HG03558 (cell line): ENCODE measurements around the gene UPF2.
"Not testable (repeated sequence)": the region's sequence is repeated elsewhere in the genome, so short reads cannot be mapped to it uniquely, and the experiment has no call there.

Experiments
- ATAC-seq: cut with Tn5 transposase; IDR thresholded peaks from one replicate; pipeline ENCODE4 v1.9.1; 2021; ENCODE audit warnings: moderate number of reproducible peaks; ENCODE audit not compliant: unreplicated experiment; ENCODE audit errors: extremely low read depth

Gene UPF2

GRCh38 chr10:12041766-12042408 lies 722 bp downstream of the UPF2 start:
- ATAC-seq: no peak

- no peak for ATAC-seq
Observed at GRCh38 chr10:12036073-12036655, 6.4 kb downstream of the UPF2 start.

- no peak for ATAC-seq
Observed at GRCh38 chr10:12031404-12031803, 11.2 kb downstream of the UPF2 start.

- peak; percentile 79 for ATAC-seq
Observed at GRCh38 chr10:12027539-12027938, 15.1 kb downstream of the UPF2 start.

GRCh38 chr10:12025591-12025990 lies 17.0 kb downstream of the UPF2 start:
- no peak for ATAC-seq

GRCh38 chr10:12022580-12023257 lies 19.9 kb downstream of the UPF2 start:
- ATAC-seq: no peak

GRCh38 chr10:12020574-12020973 lies 22.0 kb downstream of the UPF2 start:
- no peak for ATAC-seq

GRCh38 chr10:12019283-12019971 lies 23.2 kb downstream of the UPF2 start:
- ATAC-seq: no peak

- no peak for ATAC-seq
Observed at GRCh38 chr10:12018438-12019282, 23.9 kb downstream of the UPF2 start.

- no peak for ATAC-seq
Observed at GRCh38 chr10:12013926-12014325, 28.7 kb downstream of the UPF2 start.

- not testable (repeated sequence) for ATAC-seq
Observed at GRCh38 chr10:12013391-12013790, 29.2 kb downstream of the UPF2 start.

GRCh38 chr10:12010353-12010752 lies 32.3 kb downstream of the UPF2 start:
- no peak for ATAC-seq

- not testable (repeated sequence) for ATAC-seq
Observed at GRCh38 chr10:12008842-12009241, 33.8 kb downstream of the UPF2 start.

- no peak for ATAC-seq
Observed at GRCh38 chr10:12006671-12007070, 35.9 kb downstream of the UPF2 start.

- ATAC-seq: no peak
Observed at GRCh38 chr10:11993834-11994468, 48.7 kb downstream of the UPF2 start.

GRCh38 chr10:11988924-11989323 lies 53.7 kb downstream of the UPF2 start:
- no peak for ATAC-seq

- no peak for ATAC-seq
Observed at GRCh38 chr10:11986593-11987216, 55.9 kb downstream of the UPF2 start.

- no peak for ATAC-seq
Observed at GRCh38 chr10:11982253-11982652, 60.4 kb downstream of the UPF2 start.

- ATAC-seq: no peak
Observed at GRCh38 chr10:11975795-11976194, 66.8 kb downstream of the UPF2 start.
